DMS114 treated with DMSO at 0.1 percent for 48 hours (cell line): ENCODE measurements around the gene NLRP2B.
"Not testable (repeated sequence)": the region's sequence is repeated elsewhere in the genome, so short reads cannot be mapped to it uniquely, and the experiment has no call there.

Source experiments
- DNase-seq: peaks from one replicate; lab custom pipeline; 2025; ENCODE audit not compliant: unreplicated experiment; lab: John Stamatoyannopoulos, UW

Gene NLRP2B

DNA sequence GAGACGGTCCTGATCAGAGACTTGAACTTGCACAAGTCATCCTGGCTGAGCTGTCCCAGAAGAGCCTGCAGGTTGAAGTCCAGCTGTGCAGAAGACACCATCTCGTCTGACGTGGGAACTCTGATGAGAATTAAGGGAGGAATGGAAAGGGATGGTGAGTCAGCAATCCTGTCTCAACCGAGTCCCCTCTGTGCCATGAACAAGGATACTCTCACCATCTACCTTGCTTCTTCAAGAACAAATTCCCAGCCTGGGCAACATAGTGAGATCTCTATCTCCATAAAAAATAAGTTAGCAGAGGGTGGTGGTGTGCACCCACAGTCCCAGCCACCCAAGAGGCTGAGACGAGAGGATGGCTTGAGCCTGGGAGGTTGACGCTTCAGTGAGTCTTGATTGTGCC lies at the start of gene NLRP2B:
TSS of gene NLRP2B (minus strand) at position 101 of the 400 bp plus-strand sequence.
- no peak for DNase-seq

GRCh38 chrX:57725995-57726394 lies 45.9 kb upstream of the NLRP2B start:
- DNase-seq, result not testable (repeated sequence)

DNA sequence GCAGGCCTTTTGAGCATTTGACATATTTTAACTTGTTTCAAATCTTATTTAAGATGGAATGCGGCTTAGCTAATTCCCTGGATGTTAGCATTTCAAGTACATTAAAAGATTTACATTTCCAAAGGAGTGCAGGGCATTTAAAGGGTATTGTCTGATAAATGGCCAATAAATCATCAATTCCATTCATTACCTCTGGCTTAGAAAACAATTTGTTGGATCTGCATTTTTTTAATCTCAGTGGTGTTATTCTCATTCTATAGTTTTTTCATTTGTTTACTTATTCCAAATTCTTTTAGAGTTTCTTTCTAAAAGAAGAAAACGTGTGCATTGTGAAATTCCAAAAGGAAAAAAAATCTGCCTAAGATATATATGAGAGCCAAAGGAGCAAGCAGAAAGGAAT lies 1.3 kb upstream of the NLRP2B start:
- DNase-seq, result no peak

GRCh38 chrX:57678686-57679428 lies 1.2 kb downstream of the NLRP2B start:
- no peak for DNase-seq

GRCh38 chrX:57677132-57677858 lies 2.8 kb downstream of the NLRP2B start:
- DNase-seq, result no peak

DNA sequence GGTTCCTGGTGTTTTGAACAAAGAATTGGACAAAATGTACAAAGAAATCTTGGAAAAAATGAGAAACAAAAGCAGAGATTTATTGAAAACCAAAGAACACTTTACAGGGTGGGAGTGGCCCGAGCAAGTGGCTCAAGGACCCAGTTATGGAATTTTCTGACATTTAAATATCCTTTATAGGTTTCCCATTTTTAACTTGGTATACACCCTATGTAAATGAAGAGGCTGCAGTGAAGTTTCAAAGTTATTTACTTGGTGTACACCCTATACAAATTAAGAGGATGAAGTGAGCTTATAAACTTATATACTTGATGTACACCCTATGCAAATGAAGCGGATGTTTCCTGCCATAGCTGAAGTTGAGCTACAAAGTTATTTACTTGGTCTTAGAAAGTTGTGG lies 4.7 kb downstream of the NLRP2B start:
- no peak for DNase-seq

DNA sequence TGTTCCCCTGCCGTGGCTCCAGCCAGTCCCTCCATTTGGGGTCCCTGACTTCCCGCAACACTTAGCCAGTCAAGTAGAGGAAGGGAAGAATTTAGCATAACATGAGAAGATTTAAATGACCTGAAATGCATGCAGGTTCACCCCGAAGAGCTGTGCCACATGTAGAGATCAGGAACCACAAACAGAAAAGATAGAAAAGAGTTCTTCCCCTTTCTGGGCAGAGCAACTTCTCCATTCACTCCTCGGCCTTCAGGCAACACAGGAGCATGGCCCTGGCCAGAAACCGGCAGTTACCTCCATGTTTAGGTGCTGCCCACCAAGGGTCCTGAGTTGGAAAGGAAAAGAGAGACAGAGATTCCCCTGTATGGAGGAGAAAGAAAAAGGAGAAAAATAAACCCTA lies 5.2 kb downstream of the NLRP2B start:
- no peak for DNase-seq

- DNase-seq, result no peak
Measured at GRCh38 chrX:57669961-57670360, 10.1 kb downstream of the NLRP2B start.

DNA sequence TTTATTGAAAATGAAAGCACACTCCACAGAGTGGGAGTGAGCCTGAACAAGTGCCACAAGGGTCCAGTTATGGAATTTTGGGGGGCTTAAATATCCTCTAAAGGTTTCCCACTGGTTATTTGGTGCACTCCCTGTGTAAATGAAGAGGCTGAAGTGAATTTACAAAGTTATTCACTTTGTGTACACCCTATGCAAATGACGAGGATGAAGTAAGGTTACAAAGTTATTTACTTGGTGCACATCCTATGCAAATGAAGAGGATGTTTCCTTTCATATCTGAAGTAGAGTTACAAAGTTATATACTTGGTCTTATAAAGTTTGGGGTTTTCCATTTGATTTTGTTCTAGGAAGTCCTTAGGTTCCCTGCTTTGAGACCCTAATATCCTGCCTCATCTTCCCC lies 13.1 kb downstream of the NLRP2B start:
- no peak for DNase-seq

GRCh38 chrX:57655065-57655464 lies 25.0 kb downstream of the NLRP2B start:
- DNase-seq, result no peak

GRCh38 chrX:57652705-57653104 lies 27.4 kb downstream of the NLRP2B start:
- DNase-seq, result no peak

GRCh38 chrX:57651169-57651919 lies 28.7 kb downstream of the NLRP2B start:
- no peak for DNase-seq

GRCh38 chrX:57647020-57647419 lies 33.0 kb downstream of the NLRP2B start:
- DNase-seq, result no peak

DNA sequence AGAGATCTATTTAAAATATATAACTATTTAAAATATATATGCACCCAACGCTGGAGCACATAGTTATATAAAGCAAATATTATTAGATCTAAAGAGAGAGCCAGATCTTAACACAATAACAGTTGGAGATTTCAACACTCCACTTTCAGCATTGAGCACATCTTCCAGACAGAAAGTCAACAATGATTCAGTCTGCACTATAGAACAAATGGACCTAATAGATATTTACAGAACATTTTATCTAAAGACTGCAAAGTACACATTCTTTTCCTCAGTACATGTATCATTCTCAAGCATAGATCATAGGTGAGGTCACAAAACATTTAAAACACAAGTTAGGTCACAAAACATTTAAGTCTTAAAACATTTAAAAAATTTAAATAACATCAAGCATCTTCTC lies 36.4 kb downstream of the NLRP2B start:
- DNase-seq, result no peak

GRCh38 chrX:57641338-57641737 lies 38.7 kb downstream of the NLRP2B start:
- no peak for DNase-seq

DNA sequence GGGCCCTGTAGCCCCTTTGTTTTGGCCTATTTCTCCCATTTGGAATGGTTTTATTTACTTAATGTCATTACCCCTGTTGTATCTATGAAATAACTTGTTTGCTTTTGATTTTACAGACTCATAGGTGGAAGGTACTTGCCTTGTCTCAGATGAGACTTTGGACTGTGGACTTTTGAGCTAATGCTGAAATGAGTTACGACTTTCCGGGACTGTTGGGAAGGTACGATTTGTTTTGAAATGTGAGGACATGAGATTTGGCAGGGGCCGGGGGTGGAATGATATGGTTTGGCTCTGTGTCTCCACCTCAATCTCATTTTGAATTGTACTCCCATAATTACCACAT lies 39.4 kb downstream of the NLRP2B start:
- no peak for DNase-seq

DNA sequence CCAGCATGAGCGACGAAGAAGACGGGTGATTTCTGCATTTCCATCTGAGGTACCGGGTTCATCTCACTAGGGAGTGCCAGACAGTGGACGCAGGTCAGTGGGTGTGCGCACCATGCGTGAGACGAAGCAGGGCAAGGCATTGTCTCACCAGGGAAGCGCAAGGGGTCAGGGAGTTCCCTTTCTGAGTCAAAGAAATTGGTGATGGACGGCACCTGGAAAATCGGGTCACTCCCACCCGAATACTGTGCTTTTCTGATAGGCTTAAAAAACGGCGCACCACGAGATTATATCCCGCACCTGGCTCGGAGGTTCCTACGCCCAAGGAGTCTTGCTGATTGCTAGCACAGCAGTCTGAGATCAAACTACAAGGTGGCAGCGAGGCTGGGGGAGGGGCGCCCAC lies 50.6 kb downstream of the NLRP2B start:
- not testable (repeated sequence) for DNase-seq
